Left ventricle myocardium inferior (tissue), 1 donor: Measurements from ENCODE around the gene TMEM151B. TPM values are rescaled to one million over a fixed set of nuclear protein-coding genes. Genes with fewer than 3 reads are reported as not detected.

Source experiments
- DNase-seq: peaks from one replicate; pipeline ENCODE4 v3.0.0-alpha.2; 2020
- H3K27ac ChIP-seq: fragments of 200-600 bp; replicated peaks from 2 replicates; pipeline ENCODE4 v1.8.0; 2021
- H3K27me3 ChIP-seq: fragments of 200-600 bp; 2 replicates; pipeline ENCODE4 v1.8.0; 2021; ENCODE audit warnings: low read depth
- H3K36me3 ChIP-seq: fragments of 200-600 bp; 2 replicates; pipeline ENCODE4 v1.8.0; 2021
- H3K4me1 ChIP-seq: fragments of 200-600 bp; 2 replicates; pipeline ENCODE4 v1.8.0; 2021
- H3K4me3 ChIP-seq: fragments of 200-600 bp; 2 replicates; pipeline ENCODE4 v1.8.0; 2021; ENCODE audit warnings: mild to moderate bottlenecking, moderate library complexity
- H3K9me3 ChIP-seq: fragments of 200-600 bp; replicated peaks from 2 replicates; pipeline ENCODE4 v1.8.0; 2021
- intact Hi-C: fragments of 100-400 bp; cut with micrococcal nuclease; formaldehyde crosslinking; loops from one replicate; pipeline ENCODE4 v1.11.0; 2022
- total RNA-seq: library from RNA; stranded (reverse); fragmentation: NEBNext Ultra II Directional; extraction: Animal tissue kit (Norgen Biotek cat#: 25700); gene quantifications from one replicate; pipeline ENCODE4 v1.2.1, GENCODE V29; 2021
- TF ChIP-seq, protein P1 (sequence below): fragments of 200-600 bp; IDR thresholded peaks from 2 replicates; pipeline ENCODE4 v1.8.0; 2021; ENCODE audit warnings: antibody characterized with exemption, mild to moderate bottlenecking, borderline replicate concordance
- donor health status: DM: no; HTN: yes; CAD: no; lungs with severe emphysema.

Gene TMEM151B
- total RNA-seq, 1 donor from 2014 or later: not detected

DNA sequence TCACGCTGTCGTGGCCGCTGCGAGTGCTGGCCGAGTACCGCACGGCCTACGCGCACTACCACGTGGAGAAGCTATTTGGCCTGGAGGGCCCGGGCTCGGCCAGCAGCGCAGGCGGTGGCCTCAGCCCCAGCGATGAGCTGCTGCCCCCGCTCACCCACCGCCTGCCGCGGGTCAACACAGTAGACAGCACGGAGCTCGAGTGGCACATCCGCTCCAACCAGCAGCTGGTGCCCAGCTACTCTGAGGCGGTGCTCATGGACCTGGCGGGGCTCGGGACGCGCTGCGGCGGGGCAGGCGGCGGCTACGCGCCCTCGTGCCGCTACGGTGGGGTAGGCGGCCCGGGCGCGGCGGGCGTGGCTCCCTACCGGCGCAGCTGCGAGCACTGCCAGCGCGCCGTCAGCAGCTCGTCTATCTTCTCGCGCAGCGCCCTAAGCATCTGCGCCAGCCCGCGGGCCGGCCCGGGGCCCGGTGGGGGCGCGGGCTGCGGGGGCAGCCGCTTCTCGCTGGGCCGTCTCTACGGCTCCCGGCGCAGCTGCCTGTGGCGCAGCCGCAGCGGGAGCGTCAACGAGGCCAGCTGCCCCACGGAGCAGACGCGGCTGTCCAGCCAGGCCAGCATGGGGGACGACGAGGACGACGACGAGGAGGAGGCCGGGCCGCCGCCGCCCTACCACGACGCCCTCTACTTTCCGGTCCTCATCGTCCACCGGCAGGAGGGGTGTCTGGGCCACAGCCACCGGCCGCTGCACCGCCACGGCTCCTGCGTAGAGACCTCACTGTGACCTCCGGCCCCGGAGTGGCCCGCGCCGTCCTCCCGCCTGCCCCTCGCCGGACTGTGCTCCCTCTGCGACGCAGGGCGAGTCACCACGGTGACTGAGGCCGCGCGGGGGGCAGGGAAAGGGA lies 5.7 kb downstream of the TMEM151B start:
- Histone ChIP-seq H3K4me3 (peak overlapping the region; percentile 58), H3K27ac (no peak overlapping the region), H3K4me1 (peaks cover 12% of the 10 kb centered on the region), H3K36me3 (no peaks in the 10 kb centered on the region), H3K27me3 (peaks cover 96% of the 10 kb centered on the region), H3K9me3 (no peaks in the 10 kb centered on the region)
- DNase-seq: no peak
- TF ChIP-seq, protein P1, sequence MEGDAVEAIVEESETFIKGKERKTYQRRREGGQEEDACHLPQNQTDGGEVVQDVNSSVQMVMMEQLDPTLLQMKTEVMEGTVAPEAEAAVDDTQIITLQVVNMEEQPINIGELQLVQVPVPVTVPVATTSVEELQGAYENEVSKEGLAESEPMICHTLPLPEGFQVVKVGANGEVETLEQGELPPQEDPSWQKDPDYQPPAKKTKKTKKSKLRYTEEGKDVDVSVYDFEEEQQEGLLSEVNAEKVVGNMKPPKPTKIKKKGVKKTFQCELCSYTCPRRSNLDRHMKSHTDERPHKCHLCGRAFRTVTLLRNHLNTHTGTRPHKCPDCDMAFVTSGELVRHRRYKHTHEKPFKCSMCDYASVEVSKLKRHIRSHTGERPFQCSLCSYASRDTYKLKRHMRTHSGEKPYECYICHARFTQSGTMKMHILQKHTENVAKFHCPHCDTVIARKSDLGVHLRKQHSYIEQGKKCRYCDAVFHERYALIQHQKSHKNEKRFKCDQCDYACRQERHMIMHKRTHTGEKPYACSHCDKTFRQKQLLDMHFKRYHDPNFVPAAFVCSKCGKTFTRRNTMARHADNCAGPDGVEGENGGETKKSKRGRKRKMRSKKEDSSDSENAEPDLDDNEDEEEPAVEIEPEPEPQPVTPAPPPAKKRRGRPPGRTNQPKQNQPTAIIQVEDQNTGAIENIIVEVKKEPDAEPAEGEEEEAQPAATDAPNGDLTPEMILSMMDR: no peak
- intact Hi-C loops: no loop called here

DNA sequence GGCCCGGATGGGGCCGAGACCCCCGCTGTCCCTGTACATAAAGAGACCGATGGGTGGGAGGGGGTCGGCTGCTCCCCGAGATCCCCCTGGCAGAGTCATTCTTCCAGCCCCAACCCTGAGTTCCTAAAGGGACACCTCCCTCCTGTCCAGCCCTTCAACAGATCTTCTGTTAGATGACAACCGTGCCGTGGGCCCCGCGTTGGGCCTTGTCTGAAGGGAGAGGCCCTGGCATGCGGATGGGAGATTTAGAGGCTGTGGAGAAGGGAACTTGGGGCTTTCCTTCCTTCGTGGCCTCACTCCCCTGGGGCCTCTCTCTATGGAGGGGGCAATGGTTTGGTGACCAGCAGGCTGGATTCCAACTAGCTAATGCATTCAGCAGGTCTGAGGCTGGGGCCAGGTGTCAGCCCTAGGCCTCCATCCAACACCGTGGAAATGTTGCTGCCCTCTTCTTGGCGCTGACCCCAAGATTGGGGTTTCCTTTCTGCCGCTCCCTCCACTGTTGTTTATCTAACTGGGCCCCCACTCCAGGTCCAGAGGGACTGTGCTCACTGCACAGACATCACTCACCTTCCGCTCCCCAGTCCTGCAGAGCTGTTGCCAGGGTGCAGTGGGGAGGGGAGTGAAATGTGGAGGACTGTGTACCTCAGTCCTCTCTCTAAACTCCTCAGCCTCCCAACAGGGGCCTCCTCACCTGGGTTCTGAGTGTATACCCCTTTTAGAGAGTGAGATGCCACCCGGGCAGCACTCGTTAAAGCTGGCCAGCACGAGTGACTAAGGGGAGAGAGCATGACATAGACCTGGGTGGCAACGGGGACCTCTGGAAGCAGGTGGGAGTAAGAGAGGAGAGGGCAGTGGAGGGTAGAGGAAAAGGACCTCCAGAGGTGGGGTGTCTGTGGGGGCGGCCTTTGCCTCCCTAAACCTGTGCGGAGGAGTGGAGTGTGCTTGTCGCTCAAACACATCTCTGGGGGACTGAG lies 6.7 kb downstream of the TMEM151B start:
- H3K27me3 ChIP-seq: peaks cover 96% of the 10 kb centered on the region
- DNase-seq: no peak
- H3K9me3 ChIP-seq: no peaks in the 10 kb centered on the region
- intact Hi-C loops: no loop called here
- TF ChIP-seq, protein P1: no peak
- H3K4me3 ChIP-seq: peak overlapping the region; percentile 58
- no peaks in the 10 kb centered on the region for H3K36me3 ChIP-seq
- H3K27ac ChIP-seq: no peak overlapping the region
- H3K4me1 ChIP-seq: peaks cover 12% of the 10 kb centered on the region

DNA sequence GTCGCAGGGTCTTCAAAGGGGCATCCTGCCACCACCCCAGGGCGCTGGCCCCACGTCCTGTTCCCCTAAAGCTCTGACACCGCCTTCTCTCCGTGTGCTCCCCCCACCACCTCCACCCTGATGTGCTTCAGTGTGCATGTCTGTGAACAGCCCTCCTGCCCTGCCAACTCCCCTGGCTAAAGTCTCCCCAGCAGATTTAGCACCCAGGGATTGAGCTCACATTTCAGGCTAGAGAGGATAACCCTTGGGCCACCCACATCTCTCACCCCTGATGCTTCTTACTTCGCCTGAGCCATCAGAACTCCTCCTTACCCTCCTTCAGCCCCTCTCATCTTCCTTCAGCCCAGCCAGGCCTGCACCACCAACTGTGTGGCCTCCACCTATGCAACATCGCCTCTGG lies 7.5 kb downstream of the TMEM151B start:
- DNase-seq: no peak
- peaks cover 96% of the 10 kb centered on the region for H3K27me3 ChIP-seq
- H3K4me3 ChIP-seq: no peak overlapping the region
- intact Hi-C loops: no loop called here
- TF ChIP-seq, protein P1: no peak
- H3K4me1 ChIP-seq: peaks cover 12% of the 10 kb centered on the region
- H3K36me3 ChIP-seq: no peaks in the 10 kb centered on the region
- no peaks in the 10 kb centered on the region for H3K9me3 ChIP-seq
- H3K27ac ChIP-seq: no peak overlapping the region

DNA sequence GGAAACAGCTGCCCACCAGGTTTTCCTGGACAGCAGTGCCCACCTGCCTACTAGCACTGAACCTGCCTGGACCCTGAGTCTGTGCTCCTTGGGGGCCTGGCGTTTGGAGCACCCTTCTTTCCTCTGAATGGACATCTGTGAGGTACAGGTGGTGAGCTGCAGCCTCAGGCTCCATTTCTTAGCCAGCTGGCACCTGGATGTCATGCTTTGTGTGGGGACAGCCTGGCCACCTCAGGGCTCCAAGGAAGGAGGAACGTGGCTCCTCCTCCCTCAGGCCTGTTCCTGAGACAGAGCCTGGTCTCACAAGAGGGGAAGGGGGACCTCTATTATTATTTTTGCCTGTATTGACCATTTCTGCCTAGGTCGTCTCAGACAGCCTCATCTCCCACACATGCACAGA lies 8.1 kb downstream of the TMEM151B start:
- TF ChIP-seq, protein P1: no peak
- Histone ChIP-seq H3K27ac (no peak overlapping the region), H3K4me3 (no peak overlapping the region), H3K36me3 (no peaks in the 10 kb centered on the region), H3K9me3 (no peaks in the 10 kb centered on the region), H3K4me1 (peaks cover 12% of the 10 kb centered on the region), H3K27me3 (peaks cover 96% of the 10 kb centered on the region)
- intact Hi-C loops: no loop called here
- DNase-seq: no peak
